HG03558 (cell line): ENCODE measurements around the gene TMEM123.

Experiments
- ATAC-seq: cut with Tn5 transposase; IDR thresholded peaks from one replicate; pipeline ENCODE4 v1.9.1; 2021; ENCODE audit warnings: moderate number of reproducible peaks; ENCODE audit not compliant: unreplicated experiment; ENCODE audit errors: extremely low read depth

The TMEM123 gene

DNA sequence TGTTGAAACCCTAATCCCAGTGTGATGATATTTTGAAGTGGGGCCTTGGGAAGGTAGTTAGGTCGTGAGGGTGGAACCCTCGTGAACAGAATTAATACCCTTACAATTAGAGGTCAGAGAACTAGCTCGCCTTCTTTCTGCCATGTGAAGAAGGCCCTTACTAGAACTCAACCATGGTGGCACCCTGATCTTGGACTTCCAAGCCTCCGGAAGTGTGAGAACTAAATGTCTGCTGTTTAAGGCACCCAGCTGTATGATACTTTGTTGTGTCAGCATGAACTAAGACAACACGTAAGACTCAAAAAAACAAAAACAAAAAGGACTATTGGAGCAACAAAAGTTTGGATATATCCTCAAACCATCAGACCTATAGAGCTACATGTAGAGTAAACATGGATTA lies 52.0 kb downstream of the TMEM123 start:
- no peak for ATAC-seq

DNA sequence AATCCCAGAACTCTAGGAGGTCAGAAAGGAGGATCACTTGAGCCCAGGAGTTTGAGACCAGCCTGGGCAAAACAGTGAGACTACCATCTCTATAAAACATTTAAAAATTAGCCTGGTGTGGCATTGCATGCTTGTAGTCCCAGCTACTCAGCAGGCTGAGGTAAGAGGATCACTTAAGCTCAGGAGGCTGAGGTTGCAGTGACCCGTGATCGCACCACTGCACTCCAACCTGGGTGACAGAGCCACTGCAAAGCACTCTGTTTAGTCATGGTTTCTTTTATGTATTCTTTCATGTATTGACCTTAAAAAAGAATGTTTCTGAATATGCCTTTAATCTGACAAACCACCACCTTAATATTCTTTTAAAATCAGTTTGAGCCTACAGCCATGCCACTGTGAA lies 53.4 kb downstream of the TMEM123 start:
- no peak for ATAC-seq

DNA sequence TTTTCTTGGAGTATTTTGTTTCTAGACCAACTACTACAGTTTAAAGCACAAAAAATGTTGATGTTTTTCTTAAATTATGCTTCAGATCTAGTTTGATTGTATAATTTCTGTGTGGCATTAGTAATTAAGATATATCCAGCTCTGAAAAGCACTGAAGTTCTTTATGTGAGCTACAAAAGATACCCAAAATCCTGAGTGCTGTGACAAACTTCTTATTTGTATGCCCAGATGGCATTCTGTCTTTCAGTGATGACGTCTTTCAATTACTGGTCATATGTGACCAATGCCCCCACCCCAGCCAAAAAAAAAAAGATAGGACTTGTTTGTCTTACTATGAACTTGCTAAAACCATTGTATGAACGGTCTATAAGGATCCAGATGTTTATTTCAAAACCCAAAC lies 54.3 kb downstream of the TMEM123 start:
- no peak for ATAC-seq

DNA sequence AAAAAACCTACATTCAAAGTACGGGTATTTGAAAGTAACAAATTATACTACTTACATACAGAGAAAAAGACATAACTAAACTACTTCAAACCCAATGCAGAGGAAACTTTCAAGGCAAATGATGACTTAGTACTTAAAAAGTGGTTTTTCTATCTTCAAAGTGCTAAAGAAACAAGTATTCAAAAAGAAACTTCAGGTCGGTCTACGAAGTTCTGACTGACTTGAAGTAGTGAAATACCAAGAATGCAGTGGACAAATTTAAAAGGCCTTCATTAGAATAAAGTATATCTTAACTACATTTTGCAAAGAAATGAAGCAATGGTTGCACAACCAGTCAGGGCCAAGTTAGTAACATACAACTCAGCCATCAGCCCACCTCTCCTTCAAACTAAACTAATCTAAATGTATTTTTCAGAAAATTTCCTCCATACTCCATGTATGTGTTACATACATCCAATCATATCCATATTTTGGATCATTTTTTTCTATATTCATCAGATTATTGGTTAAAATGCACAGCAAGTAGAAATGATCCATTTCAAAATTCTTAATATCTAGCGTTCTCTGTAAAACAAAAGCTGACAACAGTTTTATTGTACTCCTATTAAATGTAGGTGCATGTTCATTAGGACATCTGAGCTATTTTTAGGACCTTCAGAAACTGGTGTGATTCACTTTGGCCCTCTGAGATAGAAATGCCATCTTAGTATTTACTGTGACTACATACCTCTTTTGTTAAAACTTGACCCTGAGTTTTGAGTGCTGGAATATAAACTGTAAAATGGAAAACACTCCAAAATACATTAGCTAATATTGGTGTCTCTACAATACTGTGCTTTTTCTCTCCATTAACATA lies 55.6 kb downstream of the TMEM123 start:
- ATAC-seq: no peak

DNA sequence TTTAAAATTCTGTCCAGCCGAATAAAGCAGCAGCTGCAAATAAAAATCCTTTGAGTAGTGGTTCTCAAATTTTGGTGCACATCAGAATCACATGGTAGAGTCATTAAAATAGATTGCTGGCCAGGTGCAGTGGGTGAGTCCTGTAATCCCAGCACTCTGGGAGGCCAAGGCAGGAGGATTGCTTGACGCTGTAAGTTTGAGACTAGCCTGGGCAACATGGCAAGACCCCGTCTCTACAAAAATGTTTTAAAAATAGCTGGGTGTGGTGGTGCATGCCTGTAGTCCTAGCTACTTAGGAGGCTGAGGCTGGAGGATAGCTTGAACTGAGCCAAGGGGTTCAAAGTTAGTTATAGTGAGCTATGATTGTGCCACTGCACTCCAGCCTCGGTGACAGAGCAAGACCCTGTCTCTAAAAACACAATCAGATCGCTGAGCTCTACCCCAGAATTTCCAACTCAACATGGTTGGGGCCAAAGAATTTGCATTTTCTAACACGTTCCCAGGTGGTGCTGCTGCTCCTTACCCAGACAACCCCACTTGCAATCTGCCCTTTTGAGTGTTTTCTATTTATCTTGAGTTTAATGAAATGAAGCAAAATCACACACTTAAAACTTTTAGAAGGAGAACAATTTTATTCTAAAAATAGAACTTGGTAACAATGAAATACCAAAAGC lies 56.7 kb downstream of the TMEM123 start:
- ATAC-seq: no peak

DNA sequence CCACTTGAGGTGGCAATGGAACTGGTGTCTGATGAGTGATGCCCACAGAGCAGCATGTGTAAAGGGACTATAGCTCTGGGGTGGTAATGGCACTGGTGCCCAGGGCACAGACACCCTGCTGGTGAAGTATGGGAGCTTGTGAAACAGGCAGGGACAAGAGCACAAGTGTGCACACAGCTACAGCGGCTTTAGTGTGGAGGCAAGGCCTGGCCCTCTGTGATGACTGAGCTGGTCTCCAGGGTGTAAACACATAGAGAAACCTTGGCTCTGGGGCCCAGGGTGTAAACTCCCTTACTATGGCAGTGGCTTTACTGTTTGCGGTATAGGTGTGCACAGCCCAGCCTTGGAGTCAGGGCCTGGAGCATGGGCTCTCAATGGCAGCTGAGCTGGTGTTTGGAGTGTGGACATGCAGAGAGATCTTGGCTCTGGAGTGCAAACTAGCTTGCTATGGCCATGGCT lies 59.3 kb downstream of the TMEM123 start:
- ATAC-seq: no peak

DNA sequence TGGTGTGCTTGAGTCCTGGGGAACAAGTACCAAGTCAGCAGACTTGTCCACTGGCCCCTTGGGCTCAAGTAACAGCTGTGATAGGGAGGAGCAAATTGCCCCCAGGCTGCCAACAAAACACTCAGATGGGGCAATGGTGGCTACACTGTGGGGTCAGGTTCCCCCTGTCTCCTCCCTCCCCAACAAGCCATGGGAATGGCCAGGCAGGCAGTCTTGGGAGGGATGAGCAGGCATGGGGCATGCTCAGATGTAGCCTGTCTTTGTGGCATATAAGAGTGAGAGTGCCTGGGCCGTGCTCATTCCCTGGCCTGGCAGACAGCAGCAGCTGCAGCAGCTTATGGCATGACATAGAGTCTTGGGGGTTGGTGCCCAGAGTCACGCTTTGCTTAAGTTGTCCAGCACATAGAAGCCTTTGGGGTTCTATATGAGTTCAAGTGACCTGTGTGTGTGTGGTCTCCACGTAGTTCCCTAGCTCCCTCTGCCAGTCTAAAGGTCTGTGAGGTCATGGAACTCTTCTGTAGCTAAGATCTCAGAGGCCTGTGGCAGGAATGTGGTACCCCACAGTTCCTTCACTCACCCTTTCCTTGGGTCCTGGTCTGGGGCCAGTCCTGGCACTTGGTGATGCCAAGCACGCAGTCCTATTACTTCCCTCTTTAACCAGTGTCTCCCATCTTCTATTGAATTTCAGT lies 60.9 kb downstream of the TMEM123 start:
- no peak for ATAC-seq

DNA sequence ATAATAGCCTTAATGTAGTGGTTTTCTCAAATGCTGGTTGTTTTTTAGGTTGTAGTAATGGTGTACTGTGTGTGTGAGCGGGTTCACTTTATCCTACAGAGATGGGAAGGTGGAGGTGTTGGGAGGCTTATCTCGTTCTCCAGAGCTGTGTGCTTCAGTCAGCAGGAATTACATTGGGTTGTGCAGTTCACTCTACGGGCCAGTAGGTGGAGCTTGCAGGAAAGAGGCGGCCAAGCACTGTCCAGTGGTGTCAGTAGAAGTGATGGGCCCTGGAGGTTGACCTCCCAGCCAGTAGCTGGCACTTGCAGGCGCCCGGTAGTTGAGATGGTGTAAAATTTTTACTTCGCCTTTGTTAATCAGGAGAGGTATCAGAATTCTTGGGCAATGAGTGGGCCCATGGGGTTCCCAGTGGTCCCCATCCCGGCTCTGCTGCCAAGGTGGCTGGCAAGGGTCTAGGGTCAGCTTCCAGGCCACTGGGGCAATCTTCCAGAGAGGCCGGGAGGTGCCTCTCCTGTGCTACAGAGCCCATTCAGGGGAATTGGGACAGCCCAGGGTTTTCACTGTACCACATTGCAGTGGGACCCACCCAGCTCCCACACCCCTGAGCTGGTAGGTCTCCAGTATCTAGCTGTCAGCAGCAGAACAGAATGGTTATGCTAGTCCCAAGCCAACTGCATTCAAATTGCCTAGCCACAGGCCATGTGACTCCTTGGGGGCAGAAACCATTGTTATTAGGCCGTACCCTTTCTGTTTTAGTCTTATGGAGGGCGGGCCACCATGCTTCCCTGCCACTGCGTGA lies 61.7 kb downstream of the TMEM123 start:
- peak; percentile 76 for ATAC-seq

DNA sequence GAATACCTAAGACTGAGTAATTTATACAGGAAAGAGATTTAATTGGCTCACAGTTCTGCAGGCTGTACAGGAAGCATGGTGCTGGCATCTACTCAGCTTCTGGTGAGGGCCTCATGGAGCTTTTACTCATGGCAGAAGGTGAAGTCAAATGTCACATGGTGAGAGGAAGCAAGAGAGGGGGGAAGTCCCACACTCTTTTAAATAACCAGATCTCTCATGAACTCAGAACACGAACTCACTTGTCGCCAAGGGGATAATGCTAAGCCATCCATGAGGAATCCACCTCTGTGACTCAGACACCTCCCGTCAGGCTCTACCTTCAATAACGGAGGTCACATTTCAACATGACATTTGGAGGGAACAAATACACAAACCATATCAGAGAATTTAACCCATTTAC lies 63.3 kb downstream of the TMEM123 start:
- no peak for ATAC-seq

DNA sequence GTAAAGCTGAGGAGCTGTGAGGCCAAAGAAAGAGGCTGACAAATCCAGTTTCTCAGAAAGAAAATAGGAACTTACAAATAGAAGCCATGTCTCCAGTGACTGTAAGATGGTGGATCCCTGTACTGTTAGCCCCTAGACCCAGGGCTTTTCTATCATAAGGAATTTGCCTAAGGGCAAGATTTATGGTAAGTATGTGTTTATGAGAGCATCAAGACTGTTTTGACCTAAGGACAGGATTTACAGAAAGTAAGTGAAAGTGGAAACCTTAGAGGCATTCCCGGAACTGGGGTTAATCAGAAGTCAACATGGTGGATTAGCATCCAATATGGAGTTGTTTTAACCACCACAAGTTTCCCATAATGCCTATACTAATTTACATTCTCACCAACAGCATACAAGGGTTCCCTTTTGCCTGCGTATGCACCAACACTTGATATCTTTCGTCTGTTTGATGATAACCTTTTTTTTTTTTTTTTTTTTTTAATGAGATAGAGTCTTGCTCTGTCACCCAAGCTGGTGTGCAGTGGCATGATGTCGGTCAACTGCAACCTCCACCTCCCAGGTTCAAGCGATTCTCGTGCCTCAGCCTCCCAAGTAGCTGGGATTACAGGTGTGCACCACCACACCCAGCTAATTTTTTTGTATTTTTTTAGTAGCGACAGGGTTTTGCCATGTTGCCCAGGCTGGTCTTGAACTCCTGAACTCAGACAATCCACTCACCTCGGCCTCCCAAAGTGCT lies 65.4 kb downstream of the TMEM123 start:
- ATAC-seq: no peak

DNA sequence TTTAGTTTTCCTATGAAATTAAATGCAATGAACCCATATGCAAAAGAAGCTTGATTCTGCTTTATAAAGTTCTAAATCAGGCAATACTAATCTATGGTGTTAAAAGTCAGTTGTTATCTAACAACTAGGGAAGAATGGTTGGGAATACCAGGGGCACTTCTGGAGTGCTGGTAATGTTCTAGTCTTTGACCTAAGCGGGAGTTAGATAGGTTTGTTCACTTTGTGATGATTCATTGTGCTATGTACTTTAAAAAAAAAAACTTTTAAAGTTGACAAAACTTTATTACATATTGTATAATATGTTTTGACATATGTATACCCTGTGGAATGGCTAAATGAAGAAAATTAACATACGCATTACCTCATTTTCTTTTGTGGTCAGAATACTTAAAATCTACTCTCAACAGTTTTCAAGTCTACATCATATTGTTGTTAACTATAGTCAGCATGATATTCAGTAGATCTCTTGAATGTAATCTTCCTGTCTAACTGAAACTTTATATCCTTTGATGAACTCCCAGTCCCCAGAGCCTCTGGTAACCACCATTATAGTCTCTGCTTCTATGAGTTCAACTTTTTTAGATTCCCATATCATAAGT lies 66.3 kb downstream of the TMEM123 start:
- no peak for ATAC-seq

DNA sequence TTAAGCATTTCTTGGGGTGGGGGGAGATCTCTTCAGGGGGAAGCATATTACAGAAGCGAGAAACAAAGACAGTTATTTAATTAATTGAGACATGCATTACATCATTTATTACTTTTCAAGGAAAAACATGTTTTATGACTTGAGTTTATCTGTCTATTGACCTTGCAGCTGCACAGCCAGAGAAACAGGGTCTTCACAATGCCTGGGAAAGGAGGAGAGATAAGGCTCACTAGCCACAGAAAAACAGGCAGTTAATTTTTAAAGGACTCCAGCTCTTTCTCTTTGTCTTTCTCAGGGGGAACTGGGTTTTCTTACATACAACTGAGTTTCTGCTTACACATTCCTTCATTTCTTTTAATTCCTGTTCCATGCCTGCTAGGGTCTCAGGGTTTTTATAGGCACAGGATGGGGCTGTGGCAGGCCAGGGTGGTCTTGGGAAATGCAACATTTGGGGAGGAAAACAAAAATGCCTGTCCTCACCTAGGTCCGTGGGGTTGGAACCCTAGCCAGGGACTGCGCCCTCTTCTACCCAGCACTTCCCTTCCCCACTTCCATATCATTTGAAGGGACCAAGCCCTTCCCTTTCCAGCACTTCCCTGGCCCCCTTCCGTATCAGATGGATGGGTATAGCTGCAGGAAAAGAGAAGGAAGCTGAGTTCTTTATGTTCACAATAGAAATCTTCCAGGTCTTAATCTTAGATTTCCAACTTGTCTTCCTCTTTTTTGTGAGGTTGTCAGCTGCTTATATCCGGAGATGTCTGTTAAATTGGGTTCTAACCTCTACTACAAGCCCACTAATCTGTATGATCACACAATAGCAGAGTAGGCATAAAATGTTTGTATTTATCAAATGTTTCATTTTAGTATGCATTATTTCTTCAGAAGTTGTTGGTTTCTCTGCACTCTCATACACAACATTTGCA lies 67.2 kb downstream of the TMEM123 start:
- no peak for ATAC-seq

DNA sequence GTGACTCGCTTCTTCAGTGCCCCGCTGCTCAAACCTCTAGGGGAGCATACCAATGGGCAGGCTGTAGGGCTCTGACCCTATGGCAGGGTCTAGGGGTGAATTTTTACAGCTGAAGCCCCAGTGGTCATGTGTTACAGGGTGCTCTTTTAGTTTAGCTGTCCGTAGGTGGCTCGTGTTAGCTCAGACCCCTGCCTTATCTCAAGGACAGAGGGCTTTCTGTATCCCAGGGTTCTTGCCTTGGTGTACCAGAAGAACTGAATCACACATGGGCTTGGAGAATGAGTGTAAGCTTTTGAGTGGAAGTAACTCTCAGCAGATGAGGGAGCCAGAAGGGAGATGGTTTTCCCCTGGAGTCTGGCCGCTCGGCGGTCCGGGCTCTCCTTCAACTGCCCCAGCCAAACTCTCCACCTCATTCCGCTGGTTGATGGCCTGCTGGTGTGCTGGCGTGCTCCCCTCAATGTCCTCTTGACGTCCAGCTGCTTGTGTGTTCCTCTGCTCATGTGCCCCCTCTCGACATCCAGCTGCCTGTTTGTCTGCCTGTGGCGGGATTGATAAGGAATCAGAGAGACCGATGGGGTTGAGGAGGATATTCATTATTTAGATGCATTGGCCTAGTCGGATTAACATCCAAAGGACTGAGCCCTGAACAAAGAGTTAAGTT lies 68.0 kb downstream of the TMEM123 start:
- ATAC-seq: no peak

DNA sequence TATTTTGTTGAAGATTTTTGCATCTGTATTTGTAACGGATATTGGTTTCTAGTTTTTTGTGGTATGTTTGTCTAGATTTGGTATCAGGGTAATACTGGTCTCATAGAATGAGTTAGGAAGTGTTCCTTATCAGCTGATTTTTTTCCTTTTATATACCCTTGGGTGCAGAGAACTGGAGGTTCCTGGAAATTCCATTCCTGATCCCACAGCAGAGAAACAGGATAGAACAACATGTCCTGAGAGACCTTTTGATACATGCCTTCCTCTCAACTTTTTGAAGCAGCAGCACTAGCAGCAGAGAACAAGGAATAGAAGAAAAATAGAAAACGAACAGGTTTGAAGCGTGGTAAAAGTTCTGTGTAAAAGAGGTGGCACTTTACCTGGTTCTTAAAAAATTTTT lies 68.7 kb downstream of the TMEM123 start:
- no peak for ATAC-seq

DNA sequence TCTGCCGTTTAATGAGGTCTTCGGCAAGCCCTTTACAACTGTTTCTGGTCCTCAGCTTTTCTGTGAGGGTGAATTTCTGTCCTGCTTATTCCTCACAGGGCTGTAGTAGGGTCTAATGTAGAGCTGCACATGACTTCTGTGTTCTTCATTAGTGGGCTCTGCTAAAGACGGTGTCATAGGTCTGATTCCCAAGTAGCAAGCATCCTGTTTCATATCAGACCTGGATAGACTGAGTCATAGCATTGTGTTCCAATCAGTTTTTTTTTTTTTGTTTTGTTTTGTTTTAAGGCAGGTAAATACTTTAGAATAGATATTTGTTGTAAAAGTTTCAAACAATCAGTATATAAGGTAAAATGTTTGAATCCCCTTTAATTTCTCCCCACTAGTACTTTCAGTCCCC lies 70.2 kb downstream of the TMEM123 start:
- no peak for ATAC-seq

DNA sequence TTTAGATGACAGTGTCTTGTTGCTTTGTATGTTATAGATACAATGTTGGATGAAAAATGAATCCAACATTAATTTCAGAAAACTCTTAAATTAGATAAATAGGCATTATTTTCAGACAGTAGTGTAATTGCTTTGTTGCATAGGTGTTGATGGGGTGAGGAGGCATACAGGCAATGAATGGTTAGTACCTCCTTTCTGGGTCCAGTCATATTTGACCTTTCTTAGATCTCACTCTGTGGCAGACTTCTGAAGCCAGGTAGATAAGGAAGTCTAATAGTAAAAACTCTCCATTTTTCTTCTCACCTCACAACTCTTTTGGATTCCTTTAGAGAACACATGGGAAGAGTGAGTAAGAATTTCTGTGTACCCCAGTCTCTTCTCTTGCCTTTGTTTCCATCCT lies 73.7 kb downstream of the TMEM123 start:
- no peak for ATAC-seq

DNA sequence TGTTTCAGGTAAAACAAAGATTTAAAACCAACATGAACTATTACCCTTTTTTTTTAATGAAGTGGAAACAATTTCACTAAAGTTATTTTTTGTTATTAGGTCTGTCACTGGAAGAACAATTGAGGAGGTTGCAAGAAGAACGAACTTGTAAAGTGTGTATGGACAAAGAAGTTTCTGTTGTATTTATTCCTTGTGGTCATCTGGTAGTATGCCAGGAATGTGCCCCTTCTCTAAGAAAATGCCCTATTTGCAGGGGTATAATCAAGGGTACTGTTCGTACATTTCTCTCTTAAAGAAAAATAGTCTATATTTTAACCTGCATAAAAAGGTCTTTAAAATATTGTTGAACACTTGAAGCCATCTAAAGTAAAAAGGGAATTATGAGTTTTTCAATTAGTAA lies 74.7 kb downstream of the TMEM123 start:
- ATAC-seq: no peak
